22Rv1 (cell line): ENCODE data around the gene PRDM16.

Experiments used
- ZFX ChIP-seq: fragments of 450-650 bp; IDR thresholded peaks from 2 replicates; pipeline ENCODE4 v1.6.1; 2017; ENCODE audit warnings: antibody characterized with exemption, borderline replicate concordance
- TF ChIP-seq, protein P1 (sequence below): fragments of 450-650 bp; IDR thresholded peaks from 2 replicates; pipeline ENCODE4 v1.5.1; 2017; ENCODE audit warnings: mild to moderate bottlenecking

DNA sequence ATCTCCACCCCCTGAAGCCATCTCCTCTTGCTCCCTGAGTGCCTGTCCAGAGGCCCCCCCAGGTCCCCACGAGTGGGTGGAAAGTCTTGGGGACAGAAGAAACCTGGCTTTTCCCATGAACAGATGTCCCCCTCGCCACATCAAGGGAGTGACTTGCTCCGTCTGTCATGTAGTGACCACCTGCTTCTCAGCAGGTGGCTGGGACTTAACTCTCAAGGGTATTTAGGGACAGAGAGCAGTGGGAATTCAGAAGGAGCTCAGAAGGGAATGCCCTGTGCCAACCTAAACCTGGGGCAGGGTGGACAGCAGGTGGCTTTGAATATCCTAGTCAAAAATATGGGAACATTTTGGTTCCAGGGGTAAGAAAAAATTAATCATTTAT is 139.8 kb downstream of the PRDM16 start:
- TF ChIP-seq, protein P1, sequence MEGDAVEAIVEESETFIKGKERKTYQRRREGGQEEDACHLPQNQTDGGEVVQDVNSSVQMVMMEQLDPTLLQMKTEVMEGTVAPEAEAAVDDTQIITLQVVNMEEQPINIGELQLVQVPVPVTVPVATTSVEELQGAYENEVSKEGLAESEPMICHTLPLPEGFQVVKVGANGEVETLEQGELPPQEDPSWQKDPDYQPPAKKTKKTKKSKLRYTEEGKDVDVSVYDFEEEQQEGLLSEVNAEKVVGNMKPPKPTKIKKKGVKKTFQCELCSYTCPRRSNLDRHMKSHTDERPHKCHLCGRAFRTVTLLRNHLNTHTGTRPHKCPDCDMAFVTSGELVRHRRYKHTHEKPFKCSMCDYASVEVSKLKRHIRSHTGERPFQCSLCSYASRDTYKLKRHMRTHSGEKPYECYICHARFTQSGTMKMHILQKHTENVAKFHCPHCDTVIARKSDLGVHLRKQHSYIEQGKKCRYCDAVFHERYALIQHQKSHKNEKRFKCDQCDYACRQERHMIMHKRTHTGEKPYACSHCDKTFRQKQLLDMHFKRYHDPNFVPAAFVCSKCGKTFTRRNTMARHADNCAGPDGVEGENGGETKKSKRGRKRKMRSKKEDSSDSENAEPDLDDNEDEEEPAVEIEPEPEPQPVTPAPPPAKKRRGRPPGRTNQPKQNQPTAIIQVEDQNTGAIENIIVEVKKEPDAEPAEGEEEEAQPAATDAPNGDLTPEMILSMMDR, result no peak
- TF ChIP-seq ZFX, result no peak
